Lower leg skin (tissue), 4 donors: ENCODE results near the gene MGRN1. TPM values are rescaled to one million over a fixed set of nuclear protein-coding genes. Genes with fewer than 3 reads are reported as not detected.

ENCODE experiments used
- DNase-seq, 2 donors: peaks; one replicate each; pipeline ENCODE4 v3.0.0-alpha.2; 2019; ENCODE audit warnings: low spot score in 2 of 2
- H3K4me3 ChIP-seq: fragments of 200-600 bp; sonication (generic); 2 replicates; pipeline ENCODE4 v1.5.1; 2017; ENCODE audit warnings: mild to moderate bottlenecking, low read depth; ENCODE audit not compliant: poor library complexity, severe bottlenecking
- POLR2A ChIP-seq, 2 donors: fragments of 450-650 bp; IDR thresholded peaks; one replicate each; pipeline ENCODE4 v1.6.1; 2016 to 2017; ENCODE audit warnings: antibody characterized with exemption in 2 of 2, mild to moderate bottlenecking in 1 of 2, moderate library complexity in 1 of 2
- WGBS, 2 donors: methylation state at CpG; one replicate each; pipeline ENCODE4 v1.1.5; 2018; 5-methylcytosine and 5-hydroxymethylcytosine counted together
- intact Hi-C: fragments of 100-400 bp; cut with DNase I; formaldehyde crosslinking; loops from one replicate; pipeline ENCODE4 v1.15.0; 2023; ENCODE audit warnings: low total_unique reads
- total RNA-seq, 4 donors: library from RNA; depleted of rRNA; stranded (reverse); fragments of >200 nt; gene quantifications; one replicate each; pipeline ENCODE4 v1.1.0, GENCODE V29; 2016
- TF ChIP-seq, protein P1 (sequence below), 3 donors: fragments of 450-650 bp; IDR thresholded peaks; one replicate each; pipeline ENCODE4 v1.5.1; 2016; ENCODE audit warnings: antibody characterized with exemption in 3 of 3, mild to moderate bottlenecking in 3 of 3, moderate library complexity in 2 of 3

The MGRN1 gene
- total RNA-seq, 4 donors from 2014 or later: 35.3 to 53.4 (median 40.1) TPM

DNA sequence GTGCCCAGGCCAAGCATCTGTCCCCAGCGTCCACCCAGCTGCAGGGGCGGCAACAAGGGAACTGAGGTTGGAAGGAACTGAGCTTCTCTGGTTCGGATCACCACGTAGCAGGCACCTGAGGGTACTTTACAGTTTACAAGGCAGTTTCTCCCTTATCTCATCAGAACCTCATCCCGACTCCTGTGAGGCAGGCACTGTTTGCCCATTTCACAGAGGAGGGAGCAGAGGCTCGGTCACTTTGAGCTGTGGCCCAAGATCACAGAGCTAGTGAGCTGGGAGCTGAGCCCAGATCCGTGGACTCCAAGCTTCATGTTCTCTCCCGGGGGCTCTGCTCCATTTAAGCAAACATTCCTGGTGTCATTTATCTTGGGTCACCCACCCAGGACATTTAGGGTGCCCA is 25.1 kb upstream of the MGRN1 start:
- WGBS, 2 donors: 87 to 91% methylated on average over 8 of the region's 8 CpGs
- TF ChIP-seq, protein P1, sequence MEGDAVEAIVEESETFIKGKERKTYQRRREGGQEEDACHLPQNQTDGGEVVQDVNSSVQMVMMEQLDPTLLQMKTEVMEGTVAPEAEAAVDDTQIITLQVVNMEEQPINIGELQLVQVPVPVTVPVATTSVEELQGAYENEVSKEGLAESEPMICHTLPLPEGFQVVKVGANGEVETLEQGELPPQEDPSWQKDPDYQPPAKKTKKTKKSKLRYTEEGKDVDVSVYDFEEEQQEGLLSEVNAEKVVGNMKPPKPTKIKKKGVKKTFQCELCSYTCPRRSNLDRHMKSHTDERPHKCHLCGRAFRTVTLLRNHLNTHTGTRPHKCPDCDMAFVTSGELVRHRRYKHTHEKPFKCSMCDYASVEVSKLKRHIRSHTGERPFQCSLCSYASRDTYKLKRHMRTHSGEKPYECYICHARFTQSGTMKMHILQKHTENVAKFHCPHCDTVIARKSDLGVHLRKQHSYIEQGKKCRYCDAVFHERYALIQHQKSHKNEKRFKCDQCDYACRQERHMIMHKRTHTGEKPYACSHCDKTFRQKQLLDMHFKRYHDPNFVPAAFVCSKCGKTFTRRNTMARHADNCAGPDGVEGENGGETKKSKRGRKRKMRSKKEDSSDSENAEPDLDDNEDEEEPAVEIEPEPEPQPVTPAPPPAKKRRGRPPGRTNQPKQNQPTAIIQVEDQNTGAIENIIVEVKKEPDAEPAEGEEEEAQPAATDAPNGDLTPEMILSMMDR (IDR thresholded peaks at IDR 0.05): no peak
- TF ChIP-seq POLR2A (IDR thresholded peaks at IDR 0.05): no peak
- no peak overlapping the region for H3K4me3 ChIP-seq
- intact Hi-C loops: no loop called here
- no peak for DNase-seq

DNA sequence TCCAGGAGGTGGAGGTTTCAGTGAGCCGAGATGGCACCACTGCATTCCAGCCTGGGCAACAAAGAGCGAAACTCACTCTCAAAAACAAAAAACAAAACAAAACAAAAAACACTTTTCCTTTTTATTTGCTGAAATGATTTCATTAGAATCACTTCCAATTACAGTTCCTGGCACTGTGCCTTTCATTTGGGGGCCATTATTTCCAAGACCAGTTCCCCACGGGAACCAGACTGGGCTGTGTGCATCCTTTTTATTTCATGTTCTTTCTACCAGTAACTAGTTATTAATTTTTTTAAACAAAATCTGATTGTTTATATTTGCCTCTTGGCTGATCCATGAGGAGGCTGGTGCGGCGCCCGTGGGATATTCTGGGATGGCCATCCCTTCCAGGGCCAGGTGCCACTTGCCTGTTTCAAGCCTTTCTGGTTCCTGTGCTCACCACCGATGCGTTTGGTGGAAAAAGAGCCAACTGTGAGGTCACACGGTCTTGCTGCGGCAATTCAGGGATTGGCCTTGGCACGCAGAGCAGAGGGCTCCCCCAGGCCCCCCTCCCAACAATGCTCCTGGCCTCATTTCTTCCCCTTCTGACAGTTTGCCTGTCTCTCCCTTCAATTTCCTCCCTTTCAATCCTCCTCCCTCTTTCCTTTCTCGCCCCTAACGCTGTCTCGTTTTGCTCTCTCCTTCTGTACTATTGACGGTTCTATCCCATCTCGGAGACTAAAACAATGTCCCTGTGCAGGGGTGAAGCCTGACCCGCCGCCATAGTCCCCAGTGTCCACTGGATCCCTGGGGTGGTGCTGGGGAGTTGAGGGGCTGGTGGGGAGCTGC is 23.4 kb upstream of the MGRN1 start:
- TF ChIP-seq, protein P1 (IDR thresholded peaks at IDR 0.05): no peak
- H3K4me3 ChIP-seq: no peak overlapping the region
- intact Hi-C loops: no loop called here
- DNase-seq: no peak
- WGBS, 2 donors: 13 to 17% methylated on average over 18 of the region's 18 CpGs

DNA sequence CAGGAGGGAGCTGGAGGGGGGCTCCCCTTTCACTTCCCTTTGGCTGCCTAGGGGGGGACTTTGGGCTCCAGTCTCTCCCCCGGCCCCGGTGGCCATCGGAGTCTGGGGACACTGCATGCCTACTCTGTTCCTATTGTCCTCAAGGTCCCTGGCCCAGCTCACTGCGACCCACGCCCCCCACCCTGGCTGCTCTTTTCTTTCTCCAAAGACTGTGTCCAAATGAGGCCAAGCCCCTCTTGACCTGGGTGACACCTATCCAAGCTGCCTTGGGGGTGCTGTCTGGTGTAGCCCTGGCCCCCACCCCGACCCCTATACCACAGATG is 22.8 kb upstream of the MGRN1 start:
- DNase-seq: no peak
- no peak overlapping the region for H3K4me3 ChIP-seq
- TF ChIP-seq POLR2A (IDR thresholded peaks at IDR 0.05): no peak
- TF ChIP-seq, protein P1 (IDR thresholded peaks at IDR 0.05): no peak
- 56 to 71% methylated on average over 6 of the region's 6 CpGs for WGBS, 2 donors
- intact Hi-C loops: no loop called here

DNA sequence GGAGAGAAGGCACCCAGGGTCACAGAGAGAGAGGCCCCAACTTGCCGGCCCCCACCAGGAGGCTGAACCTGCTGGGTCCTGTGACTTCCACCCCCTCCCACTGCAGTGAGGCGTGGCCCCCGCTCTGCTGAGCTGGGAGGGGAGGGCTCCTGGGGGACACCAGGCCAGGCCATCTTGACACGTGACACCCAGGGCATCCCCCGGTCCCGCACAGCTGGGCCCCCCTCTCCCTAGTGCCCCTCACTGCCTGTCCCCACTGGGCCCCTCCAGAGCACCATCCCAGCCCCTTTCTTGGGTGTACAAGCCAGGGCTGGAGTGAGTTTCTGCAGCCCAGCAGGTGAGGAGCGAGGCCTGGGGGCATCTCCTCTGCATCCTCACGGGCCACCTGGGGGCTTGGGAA is 22.3 kb upstream of the MGRN1 start:
- no peak overlapping the region for H3K4me3 ChIP-seq
- WGBS, 2 donors: 38 to 60% methylated on average over 5 to 8 of the region's 8 CpGs
- intact Hi-C loops: no loop called here
- no peak for DNase-seq
- TF ChIP-seq POLR2A (IDR thresholded peaks at IDR 0.05): no peak

DNA sequence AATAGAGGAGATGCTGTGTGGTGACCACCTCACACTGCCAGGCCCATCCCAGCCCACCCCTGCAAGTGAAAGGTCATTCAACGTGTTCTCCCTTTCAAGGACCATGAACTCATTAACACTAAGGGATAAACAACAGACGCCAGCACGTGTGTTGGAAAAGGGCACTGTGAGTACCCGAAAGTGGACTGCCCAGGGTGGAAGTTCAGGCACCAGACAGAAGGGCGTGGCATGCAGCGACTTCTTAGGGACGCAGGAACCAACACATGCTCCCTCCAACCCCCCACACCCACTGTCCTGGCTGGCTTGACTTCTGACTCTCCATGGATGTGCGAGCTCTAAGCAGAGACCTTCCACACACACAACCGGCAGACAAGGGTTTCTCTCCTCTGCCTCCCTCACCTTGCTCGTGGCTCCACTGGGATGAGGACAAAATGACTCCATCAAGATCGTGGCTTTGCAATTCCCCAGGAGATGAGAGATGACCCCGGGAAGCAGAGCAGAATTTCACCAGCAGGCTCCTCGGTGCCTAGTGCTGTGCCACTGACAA is 20.9 kb upstream of the MGRN1 start:
- WGBS, 2 donors: 61 to 67% methylated on average over 9 to 13 of the region's 13 CpGs
- no peak for DNase-seq
- intact Hi-C loops: no loop called here
- TF ChIP-seq, protein P1 (IDR thresholded peaks at IDR 0.05): no peak
- TF ChIP-seq POLR2A (IDR thresholded peaks at IDR 0.05): no peak
- no peak overlapping the region for H3K4me3 ChIP-seq

DNA sequence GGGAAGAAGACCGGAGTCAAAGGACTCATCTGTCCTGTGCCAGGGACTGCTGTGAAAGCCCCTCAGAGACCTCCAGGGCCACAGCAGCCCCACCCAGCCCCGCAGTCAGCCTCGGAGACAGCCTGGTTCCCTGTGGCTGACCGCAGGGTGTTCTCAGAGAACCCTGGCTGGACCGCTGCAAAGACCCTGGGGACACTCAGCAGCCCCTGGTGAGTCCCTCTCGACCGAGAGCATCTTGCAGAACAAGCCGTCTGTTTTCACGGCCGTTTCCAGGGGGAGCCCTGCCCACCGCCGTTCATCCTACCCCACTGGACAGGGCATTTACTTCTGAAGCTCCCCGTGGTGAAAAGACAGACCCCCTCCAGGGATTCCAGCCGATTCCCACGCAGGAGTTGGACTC is 20.2 kb upstream of the MGRN1 start:
- intact Hi-C loops: no loop called here

More for the DNA sequence above, 20.2 kb upstream of the MGRN1 start:
- TF ChIP-seq POLR2A (IDR thresholded peaks at IDR 0.05): no peak
- TF ChIP-seq, protein P1 (IDR thresholded peaks at IDR 0.05): no peak
- H3K4me3 ChIP-seq: no peak overlapping the region
- no peak for DNase-seq
- 60 to 61% methylated on average over 15 of the region's 15 CpGs for WGBS, 2 donors
